Pancreas (tissue), 10 donors: Measurements from ENCODE around the gene TRIOBP. TPM values are rescaled to one million over a fixed set of nuclear protein-coding genes. Genes with fewer than 3 reads are reported as not detected.

Experiments used
- ATAC-seq, 4 donors: fragments of 200-7000 bp; cut with Tn5 transposase; one replicate each; pipeline versions ENCODE4 v1.8.0 to v1.9.1; 2020; ENCODE audit warnings: mild to moderate bottlenecking in 4 of 4, moderate library complexity in 4 of 4
- DNase-seq, 6 donors: peaks; one replicate each; pipeline ENCODE4 v3.0.0-alpha.2; 2020
- FAIRE-seq: peaks from 2 replicates; lab custom pipeline; 2012; peaks lifted over from hg19 to GRCh38; lab: Jason Lieb, UNC
- H3K27ac ChIP-seq, 4 donors: fragments of 200-600 bp; sonication (generic); 1 replicate in 3 of 4; 2 replicates in 1 of 4; pipeline versions ENCODE4 v1.5.0 to v1.8.0; 2020
- H3K27me3 ChIP-seq, 4 donors: fragments of 200-600 bp; one replicate each; pipeline ENCODE4 v1.8.0; 2021
- H3K36me3 ChIP-seq, 3 donors: fragments of 200-600 bp; sonication (generic) in 1 of 3; one replicate each; pipeline versions ENCODE4 v1.5.0 to v1.8.0; 2020 to 2021
- H3K4me1 ChIP-seq, 3 donors: fragments of 200-600 bp; one replicate each; pipeline ENCODE4 v1.8.0; 2021
- H3K4me3 ChIP-seq, 4 donors: fragments of 200-600 bp; sonication (generic) in 2 of 4; one replicate each; pipeline versions ENCODE4 v1.5.0 to v1.8.0; 2020 to 2021
- H3K9me3 ChIP-seq, 4 donors: fragments of 200-600 bp; one replicate each; pipeline ENCODE4 v1.8.0; 2021
- WGBS, 2 donors: extraction: QIAGEN DNeasy Blood & Tissue Kit; methylation state at CpG; one replicate each; pipeline ENCODE4 v1.1.7; 2013; 5-methylcytosine and 5-hydroxymethylcytosine counted together
- intact Hi-C, 3 donors: fragments of 100-400 bp; cut with DNase I; formaldehyde crosslinking; loops; one replicate each; pipeline versions ENCODE4 v1.11.1 to v1.14.2; 2022
- polyA plus RNA-seq, 2 donors: library from polyadenylated mRNA; stranded (reverse); fragments of 200-250 nt; gene quantifications; one replicate each; pipeline ENCODE4 v1.2.3, GENCODE V29; 2013
- total RNA-seq, 6 donors: library from RNA; stranded (reverse); fragmentation: NEBNext Ultra II Directional in 4 of 6; extraction: Animal tissue kit (Norgen Biotek cat#: 25700) in 4 of 6; gene quantifications; one replicate each; pipeline versions ENCODE4 v1.2.1 to v1.2.4, GENCODE V29; 2021 to 2023
- TF ChIP-seq, protein P1 (sequence below), 4 donors: fragments of 200-600 bp; sonication (generic) in 3 of 4; IDR thresholded peaks; one replicate each; pipeline versions ENCODE4 v1.5.0 to v1.8.0; 2021; ENCODE audit warnings: antibody characterized with exemption in 4 of 4
- donor health status: healthy with polysubstance abuse.
- donor health status: DM: no; HTN: no; CAD: no; lungs with moderate emphysema.
- donor health status: DM: no; HTN: no; CAD: no.
- donor health status: control.
- donor health status: control.
- donor health status: Bipolar disorder and iron deficiency.
- donor health status: DM: yes; HTN: yes; CAD: no.
- donor health status: DM: no; HTN: no; CAD: no.
- donor health status: DM: no; HTN: no; CAD: no.
- donor health status: DM: yes; HTN: yes; CAD: no.

Gene TRIOBP
- total and polyA plus RNA-seq, 8 donors, result 17.4 to 36.6 (median 24.1) TPM

DNA sequence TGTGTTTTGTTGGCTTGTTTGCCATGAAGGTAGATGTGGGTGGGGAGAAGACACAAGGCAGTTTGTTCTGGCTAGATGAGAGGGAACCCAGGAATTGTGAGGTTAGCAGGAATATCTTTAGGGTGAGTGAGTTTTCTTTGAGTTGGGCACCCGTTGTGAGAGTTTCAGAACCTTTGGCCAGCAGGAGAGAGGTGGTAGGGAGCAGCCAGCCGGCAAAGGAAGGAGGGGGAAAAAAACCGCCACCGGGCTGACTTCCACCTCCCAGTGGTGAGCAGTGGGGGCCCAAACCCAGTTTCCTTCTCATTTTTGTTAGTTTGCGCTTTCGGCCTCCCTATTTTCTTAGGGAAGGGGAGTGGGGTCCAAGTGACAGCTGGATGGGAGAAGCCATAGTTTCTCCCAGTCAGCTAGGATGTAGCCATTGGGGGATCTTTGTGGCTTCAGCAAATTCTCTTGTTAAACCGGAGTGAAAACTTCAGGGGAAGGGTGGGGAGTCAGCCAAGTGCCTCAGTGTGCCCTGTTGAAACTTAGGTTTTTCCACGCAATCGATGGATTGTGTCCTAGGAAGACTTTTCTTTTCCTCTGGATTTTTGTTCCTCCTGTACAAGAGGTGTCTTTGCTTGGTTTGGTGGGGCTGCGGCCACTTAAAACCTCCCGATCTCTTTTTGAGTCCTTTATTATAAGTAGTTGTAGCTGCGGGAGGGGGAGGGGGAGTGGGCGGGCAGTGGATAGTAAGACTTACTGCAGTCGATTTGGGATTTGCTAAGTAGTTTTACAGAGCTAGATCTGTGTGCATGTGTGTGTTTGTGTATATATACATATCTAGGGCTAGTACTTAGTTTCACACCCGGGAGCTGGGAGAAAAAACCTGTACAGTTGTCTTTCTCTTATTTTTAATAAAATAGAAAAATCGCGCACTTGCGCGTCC lies 109.8 kb downstream of the TRIOBP start:
- H3K27ac ChIP-seq, result peak overlapping the region in 3 of 4 donors; percentile 51 to 91 (median 91)
- intact Hi-C loops, result no loop called here
- peaks cover 0 to 18% (median 3%) of the 10 kb centered on the region in 3 donors for H3K4me1 ChIP-seq
- H3K27me3 ChIP-seq, result no peaks in the 10 kb centered on the region
- no peaks in the 10 kb centered on the region for H3K36me3 ChIP-seq
- WGBS, 2 donors, result 0% methylated on average over 19 of the region's 19 CpGs
- ATAC-seq (peak in 2 of 4 donors; percentile 4 to 6), FAIRE-seq (no peak), DNase-seq (peak in 2 of 6 donors; percentile 36 to 51)
- no peaks in the 10 kb centered on the region for H3K9me3 ChIP-seq
- H3K4me3 ChIP-seq, result peak overlapping the region; percentile 40 to 73 (median 50)
- TF ChIP-seq, protein P1, sequence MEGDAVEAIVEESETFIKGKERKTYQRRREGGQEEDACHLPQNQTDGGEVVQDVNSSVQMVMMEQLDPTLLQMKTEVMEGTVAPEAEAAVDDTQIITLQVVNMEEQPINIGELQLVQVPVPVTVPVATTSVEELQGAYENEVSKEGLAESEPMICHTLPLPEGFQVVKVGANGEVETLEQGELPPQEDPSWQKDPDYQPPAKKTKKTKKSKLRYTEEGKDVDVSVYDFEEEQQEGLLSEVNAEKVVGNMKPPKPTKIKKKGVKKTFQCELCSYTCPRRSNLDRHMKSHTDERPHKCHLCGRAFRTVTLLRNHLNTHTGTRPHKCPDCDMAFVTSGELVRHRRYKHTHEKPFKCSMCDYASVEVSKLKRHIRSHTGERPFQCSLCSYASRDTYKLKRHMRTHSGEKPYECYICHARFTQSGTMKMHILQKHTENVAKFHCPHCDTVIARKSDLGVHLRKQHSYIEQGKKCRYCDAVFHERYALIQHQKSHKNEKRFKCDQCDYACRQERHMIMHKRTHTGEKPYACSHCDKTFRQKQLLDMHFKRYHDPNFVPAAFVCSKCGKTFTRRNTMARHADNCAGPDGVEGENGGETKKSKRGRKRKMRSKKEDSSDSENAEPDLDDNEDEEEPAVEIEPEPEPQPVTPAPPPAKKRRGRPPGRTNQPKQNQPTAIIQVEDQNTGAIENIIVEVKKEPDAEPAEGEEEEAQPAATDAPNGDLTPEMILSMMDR (IDR thresholded peaks at IDR 0.05), result no peak

DNA sequence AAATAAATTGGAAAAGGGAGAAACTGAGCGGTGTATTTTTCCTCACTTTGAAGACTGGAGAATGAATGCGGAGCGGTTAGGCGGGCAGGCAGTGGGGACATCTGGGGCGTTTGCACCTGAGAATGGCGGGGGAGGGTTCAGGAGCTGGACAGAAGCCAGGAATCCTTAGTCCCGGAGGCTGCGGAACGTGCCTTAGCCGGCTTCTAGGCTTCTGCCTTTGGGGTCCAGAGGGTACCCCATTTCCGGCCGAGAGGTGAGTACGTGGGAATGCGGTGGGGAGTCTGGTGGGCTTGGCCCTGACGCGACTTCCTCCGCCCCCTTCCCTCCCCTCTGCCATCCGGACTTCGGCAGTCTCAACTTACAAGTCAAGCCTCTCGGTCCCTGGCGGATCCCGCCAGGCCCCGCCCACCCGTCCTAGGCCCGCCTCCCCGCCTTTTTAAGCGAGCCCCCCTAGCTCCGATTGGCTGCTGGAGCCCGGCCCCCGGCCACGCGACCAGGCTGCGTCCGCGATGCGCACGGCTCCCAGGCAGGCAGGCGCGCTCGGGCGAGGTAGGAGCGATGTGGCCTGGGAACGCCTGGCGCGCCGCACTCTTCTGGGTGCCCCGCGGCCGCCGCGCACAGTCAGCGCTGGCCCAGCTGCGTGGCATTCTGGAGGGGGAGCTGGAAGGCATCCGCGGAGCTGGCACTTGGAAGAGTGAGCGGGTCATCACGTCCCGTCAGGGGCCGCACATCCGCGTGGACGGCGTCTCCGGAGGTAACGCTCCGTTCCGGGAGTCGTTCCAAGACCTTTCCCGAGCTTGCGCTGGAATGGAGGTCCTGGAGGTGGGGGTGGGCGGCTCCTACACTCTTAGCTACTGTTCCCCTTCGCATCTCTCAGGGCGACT lies 110.8 kb downstream of the TRIOBP start, which contains the start of gene GCAT:
Gene GCAT, plus strand, starts transcription at position 525 of the 884 bp plus-strand sequence. Its CDS starts 34 bp downstream, at position 559.
- no peaks in the 10 kb centered on the region for H3K9me3 ChIP-seq
- intact Hi-C loops, result no loop called here
- ATAC-seq (peak; percentile 73 to 84 (median 78)), DNase-seq (peak; percentile 97 to 98 (median 97)), FAIRE-seq (no peak)
- H3K4me1 ChIP-seq, result peaks cover 0 to 18% (median 3%) of the 10 kb centered on the region in 3 donors
- H3K27me3 ChIP-seq, result no peaks in the 10 kb centered on the region
- peak within 1 kb of the TSS; percentile 40 to 73 (median 50) for H3K4me3 ChIP-seq
- no peaks in the 10 kb centered on the region for H3K36me3 ChIP-seq
- peak within 1 kb of the TSS; percentile 64 to 91 (median 78) for H3K27ac ChIP-seq
- 0% methylated on average over 72 to 73 of the region's 73 CpGs for WGBS, 2 donors
- TF ChIP-seq, protein P1 (IDR thresholded peaks at IDR 0.05), result no peak

DNA sequence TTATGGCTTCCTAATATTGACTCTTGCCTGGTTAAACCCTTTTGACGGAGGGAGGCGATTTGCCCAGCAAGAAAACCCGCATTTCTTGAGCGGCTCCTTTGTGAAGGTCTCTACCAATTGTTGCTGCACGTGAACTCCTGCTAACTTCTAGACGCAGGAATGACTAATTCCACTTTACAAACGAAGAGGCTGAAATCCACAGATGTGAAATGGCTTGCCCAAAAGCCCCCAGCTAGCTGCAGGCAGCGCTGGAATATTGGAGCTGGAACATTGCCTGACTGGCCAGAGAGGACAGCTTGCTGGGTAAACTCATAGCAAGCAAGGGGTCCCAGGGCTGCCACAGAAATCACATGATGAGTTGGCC lies 111.4 kb downstream of the TRIOBP start:
- TF ChIP-seq, protein P1 (IDR thresholded peaks at IDR 0.05), result no peak
- intact Hi-C loops, result no loop called here

DNA sequence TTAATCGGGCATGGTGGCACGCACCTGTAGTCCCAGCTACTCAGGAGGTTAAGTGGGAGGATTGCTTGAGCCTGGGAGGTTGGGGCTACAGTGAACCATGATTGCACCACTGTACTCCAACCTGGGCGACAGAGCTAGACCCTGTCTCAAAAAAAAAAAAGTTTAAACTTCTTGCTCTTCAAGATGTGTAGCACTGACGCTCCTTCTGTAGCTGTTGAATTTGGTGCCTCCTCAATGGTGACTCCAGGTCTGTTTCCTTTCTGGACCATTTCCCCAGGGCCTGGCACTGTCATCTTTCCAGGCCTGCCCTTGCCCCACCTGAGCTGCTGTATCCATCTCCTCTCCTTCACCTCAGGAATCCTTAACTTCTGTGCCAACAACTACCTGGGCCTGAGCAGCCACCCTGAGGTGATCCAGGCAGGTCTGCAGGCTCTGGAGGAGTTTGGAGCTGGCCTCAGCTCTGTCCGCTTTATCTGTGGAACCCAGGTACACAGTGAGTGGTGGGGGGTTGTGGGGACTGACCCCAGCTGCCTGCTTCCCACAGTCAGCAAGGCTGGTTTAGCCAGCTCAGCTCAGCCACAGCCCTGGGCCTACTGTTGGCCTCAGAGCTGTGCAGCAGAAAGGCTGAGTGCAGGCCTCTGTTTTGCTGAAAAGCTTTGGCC lies 113.0 kb downstream of the TRIOBP start:
- FAIRE-seq (no peak), ATAC-seq (peak; percentile 31 to 60 (median 46)), DNase-seq (peak; percentile 74 to 92 (median 88))
- H3K4me3 ChIP-seq, result peak overlapping the region in 2 of 4 donors; percentile 43 to 73
- intact Hi-C loops, result loop anchor here in 2 of 3 donors (10.0 kb wide), 2 partner anchors 125 to 155 kb away; no protein-coding TSS in a partner anchor
- no peaks in the 10 kb centered on the region for H3K27me3 ChIP-seq
- TF ChIP-seq, protein P1 (IDR thresholded peaks at IDR 0.05), result no peak
- WGBS, 2 donors, result 38 to 44% methylated on average over 5 of the region's 5 CpGs
- H3K36me3 ChIP-seq, result peaks cover 0 to 3% (median 1%) of the 10 kb centered on the region in 3 donors
- H3K27ac ChIP-seq, result peak overlapping the region in 3 of 4 donors; percentile 38 to 91 (median 91)
- no peaks in the 10 kb centered on the region for H3K9me3 ChIP-seq
- H3K4me1 ChIP-seq, result peaks cover 0 to 18% (median 3%) of the 10 kb centered on the region in 3 donors

More for the DNA sequence above, 111.4 kb downstream of the TRIOBP start:
- no peaks in the 10 kb centered on the region for H3K27me3 ChIP-seq
- peaks cover 0 to 18% (median 3%) of the 10 kb centered on the region in 3 donors for H3K4me1 ChIP-seq
- no peak for ATAC-seq
- no peaks in the 10 kb centered on the region for H3K36me3 ChIP-seq
- peak in 2 of 6 donors; percentile 38 to 43 for DNase-seq
- WGBS, 2 donors, result 3 to 5% methylated on average over 8 of the region's 8 CpGs
- no peaks in the 10 kb centered on the region for H3K9me3 ChIP-seq
- no peak for FAIRE-seq
- peak overlapping the region; percentile 40 to 73 (median 50) for H3K4me3 ChIP-seq
- peak overlapping the region; percentile 64 to 91 (median 78) for H3K27ac ChIP-seq
